GM21786 (cell line): ENCODE results near the gene LPGAT1.
"Not testable (repeated sequence)": the region's sequence is repeated elsewhere in the genome, so short reads cannot be mapped to it uniquely, and the experiment has no call there.

ENCODE experiments used
- ATAC-seq: cut with Tn5 transposase; IDR thresholded peaks from one replicate; pipeline ENCODE4 v1.9.1; 2021; ENCODE audit not compliant: unreplicated experiment

Gene LPGAT1

GRCh38 chr1:211735208-211736170 is 95.1 kb downstream of the LPGAT1 start:
- ATAC-seq, result no peak

- no peak for ATAC-seq
These were observed 95.8 kb downstream of the LPGAT1 start for GRCh38 chr1:211734791-211735190.

- ATAC-seq, result no peak
These were observed 96.2 kb downstream of the LPGAT1 start for GRCh38 chr1:211734359-211734758.

- peak; percentile 66 for ATAC-seq
These were observed 98.1 kb downstream of the LPGAT1 start for GRCh38 chr1:211732293-211732980.

- peak; percentile 15 for ATAC-seq
These were observed 98.9 kb downstream of the LPGAT1 start for GRCh38 chr1:211731456-211732292.

- ATAC-seq, result no peak
These were observed 100.2 kb downstream of the LPGAT1 start for GRCh38 chr1:211730347-211730746.

- no peak for ATAC-seq
These were observed 101.3 kb downstream of the LPGAT1 start for GRCh38 chr1:211729238-211729637.

GRCh38 chr1:211726467-211726995 is 104.0 kb downstream of the LPGAT1 start:
- ATAC-seq, result no peak

- ATAC-seq, result no peak
These were observed 105.8 kb downstream of the LPGAT1 start for GRCh38 chr1:211724687-211725196.

- no peak for ATAC-seq
These were observed 107.3 kb downstream of the LPGAT1 start for GRCh38 chr1:211723273-211723672.

- no peak for ATAC-seq
These were observed 108.0 kb downstream of the LPGAT1 start for GRCh38 chr1:211722277-211723175.

GRCh38 chr1:211716555-211716954 is 114.0 kb downstream of the LPGAT1 start:
- ATAC-seq, result not testable (repeated sequence)

GRCh38 chr1:211715971-211716370 is 114.6 kb downstream of the LPGAT1 start:
- ATAC-seq, result no peak

GRCh38 chr1:211714154-211714553 is 116.4 kb downstream of the LPGAT1 start:
- ATAC-seq, result no peak

- ATAC-seq, result no peak
These were observed 117.3 kb downstream of the LPGAT1 start for GRCh38 chr1:211713231-211713630.

GRCh38 chr1:211711315-211711705 is 119.3 kb downstream of the LPGAT1 start:
- ATAC-seq, result no peak

GRCh38 chr1:211710566-211711314 is 119.8 kb downstream of the LPGAT1 start:
- no peak for ATAC-seq

GRCh38 chr1:211708926-211709325 is 121.6 kb downstream of the LPGAT1 start:
- ATAC-seq, result no peak

GRCh38 chr1:211708006-211708405 is 122.6 kb downstream of the LPGAT1 start:
- no peak for ATAC-seq
